Measurements from ENCODE around the gene ARHGEF11.
A peak's percentile ranks its signal among the peaks of the same experiment; 100 is the strongest.
"Not testable (repeated sequence)": the region's sequence is repeated elsewhere in the genome, so short reads cannot be mapped to it uniquely, and the experiment has no call there.

ARHGEF11 gene

DNA sequence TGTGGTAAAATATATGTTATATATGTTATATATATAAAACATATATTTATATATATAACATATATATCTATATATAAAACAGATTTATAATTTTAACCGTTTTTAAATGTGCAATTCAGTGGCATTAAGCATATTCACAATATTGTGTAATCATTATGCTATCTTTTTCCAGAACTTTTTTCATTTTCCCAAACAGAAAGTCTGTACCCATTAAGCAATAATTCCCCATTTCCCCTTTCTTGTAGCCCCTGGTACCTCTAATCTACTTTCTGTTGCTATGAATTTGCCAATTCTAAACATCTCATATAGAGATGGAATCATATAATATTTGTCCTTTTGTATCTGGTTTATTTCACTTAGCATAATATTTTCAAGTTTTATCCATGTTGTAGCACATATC is 10.7 kb upstream of the ARHGEF11 start:
- in situ Hi-C loops (cut with MboI; ENCODE audit: low pct_unique_long_range_greater_than_20kb, low sequenced_read_pairs), result no loop called here

DNA sequence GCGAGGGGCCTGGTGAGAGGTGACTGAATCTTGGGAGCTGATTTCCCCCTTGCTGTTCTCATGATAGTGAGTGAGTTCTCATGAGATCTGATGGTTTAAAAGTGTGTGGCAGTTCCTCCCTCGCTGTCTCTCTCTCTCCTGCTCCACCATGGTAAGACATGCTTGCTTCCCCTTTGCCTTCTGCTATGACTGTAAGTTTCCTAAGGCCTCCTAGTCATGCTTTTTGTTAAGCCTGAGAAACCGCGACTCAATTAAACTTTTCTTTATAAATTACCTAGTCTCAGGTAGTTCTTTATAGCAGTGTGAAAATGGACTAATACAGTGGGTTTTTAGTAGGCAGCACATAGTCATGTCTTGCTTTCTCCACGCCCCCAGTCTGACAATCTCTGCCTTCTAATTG is 10.2 kb upstream of the ARHGEF11 start:
- in situ Hi-C loops (cut with MboI; ENCODE audit: low pct_unique_long_range_greater_than_20kb, low sequenced_read_pairs), result not testable (repeated sequence)
- DNase-seq, result peak; percentile 25

More for the DNA sequence above, 10.7 kb upstream of the ARHGEF11 start:
- no peak for DNase-seq

DNA sequence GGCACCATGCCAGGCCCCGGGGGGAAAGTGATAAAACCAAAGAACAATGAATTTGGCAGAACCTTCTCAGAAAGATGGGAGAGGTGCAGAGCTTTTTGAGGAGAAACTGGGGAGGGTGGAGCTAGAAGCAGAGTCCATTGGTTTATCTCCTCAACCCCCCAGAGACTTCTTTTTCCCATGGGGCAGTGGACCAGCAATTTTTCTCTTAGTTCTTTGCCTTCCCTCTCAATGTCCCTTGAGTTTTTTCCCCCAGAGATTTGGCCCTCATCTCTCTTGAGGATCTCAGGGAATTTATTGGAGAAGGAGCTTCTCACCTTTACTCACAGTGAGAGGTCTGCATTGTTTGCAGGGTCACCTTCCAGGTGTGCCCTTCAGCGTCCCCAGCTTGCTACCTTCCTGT is 5.3 kb upstream of the ARHGEF11 start:
- in situ Hi-C loops (cut with MboI; ENCODE audit: low pct_unique_long_range_greater_than_20kb, low sequenced_read_pairs), result no loop called here
- no peak for DNase-seq

DNA sequence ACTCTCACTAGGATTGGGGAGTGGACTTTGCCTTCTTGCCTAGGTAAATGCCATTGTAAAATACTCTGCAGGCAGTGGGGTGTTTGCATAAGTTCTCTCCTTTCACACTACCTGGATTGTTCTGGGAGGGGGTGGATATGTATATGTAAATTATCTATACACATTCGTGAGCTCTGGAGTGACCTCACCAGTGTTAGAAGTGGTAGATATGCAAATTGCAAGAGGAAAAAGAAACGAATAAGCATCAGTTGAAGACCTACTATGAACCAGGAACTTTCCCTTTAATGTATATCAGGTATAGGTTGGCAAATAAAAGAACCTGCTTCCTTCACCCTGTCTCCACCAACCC is 1.5 kb upstream of the ARHGEF11 start:
- in situ Hi-C loops (cut with MboI; ENCODE audit: low pct_unique_long_range_greater_than_20kb, low sequenced_read_pairs), result no loop called here
- no peak for DNase-seq

DNA sequence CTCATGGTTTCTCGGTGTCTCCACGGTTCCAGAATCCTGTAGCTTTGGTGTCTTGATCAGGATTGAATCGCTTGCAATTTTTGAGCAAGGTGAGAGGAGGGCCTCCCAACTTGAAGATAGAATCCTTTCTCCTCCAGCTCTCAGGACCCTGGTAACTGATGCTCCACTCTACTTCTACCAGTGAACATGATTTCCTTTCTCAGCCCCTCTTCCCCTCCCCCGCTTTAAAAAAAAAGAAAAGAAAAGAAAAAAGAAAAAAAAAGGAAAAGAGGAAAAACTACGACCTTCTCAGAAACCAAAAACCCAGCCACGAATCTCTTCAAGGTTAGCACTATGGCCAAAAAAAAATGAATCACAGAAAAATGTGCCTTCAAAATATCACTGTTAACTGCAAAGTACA is 1.2 kb downstream of the ARHGEF11 start:
- no peak for DNase-seq
- in situ Hi-C loops (cut with MboI; ENCODE audit: low pct_unique_long_range_greater_than_20kb, low sequenced_read_pairs), result no loop called here

DNA sequence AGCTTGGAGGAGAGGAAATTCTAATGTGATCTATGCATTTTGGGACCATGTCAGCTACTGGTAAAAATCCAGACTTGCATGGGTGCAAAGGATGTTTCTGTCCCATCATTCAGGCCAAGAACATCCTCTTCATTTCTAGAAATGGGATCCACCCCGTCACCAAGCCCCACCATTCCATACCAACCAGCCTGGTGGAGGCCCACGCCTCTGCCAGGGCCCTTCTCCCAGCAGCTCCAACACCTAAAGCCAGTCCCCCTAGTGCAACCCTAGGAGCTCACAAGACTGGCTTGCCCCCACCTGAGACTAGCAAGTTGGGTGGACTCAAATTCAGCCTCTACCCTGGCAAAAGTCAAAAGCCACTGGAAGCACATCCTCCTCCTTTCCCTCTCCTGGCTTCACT is 1.9 kb downstream of the ARHGEF11 start:
- DNase-seq, result no peak

DNA sequence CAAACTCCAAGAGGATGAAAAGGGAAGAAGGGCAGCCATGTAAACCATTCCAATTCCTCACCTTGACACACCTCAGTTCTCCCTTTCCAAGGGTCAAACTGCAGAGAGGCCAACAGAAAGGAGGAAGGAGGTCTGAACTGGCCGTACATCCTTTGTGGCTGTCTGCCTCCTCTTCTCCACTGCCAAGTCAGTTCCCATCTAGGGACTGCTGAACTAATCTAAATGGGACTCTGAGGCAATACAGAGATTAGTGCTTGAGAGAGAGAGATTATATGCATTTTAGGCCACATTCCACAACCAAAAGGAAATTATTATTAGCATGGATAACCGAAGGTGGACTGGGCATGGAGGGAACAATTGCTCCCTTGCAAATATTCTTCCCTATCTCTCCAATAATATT is 2.7 kb downstream of the ARHGEF11 start:
- in situ Hi-C loops (cut with MboI; ENCODE audit: low pct_unique_long_range_greater_than_20kb, low sequenced_read_pairs), result no loop called here
- no peak for DNase-seq

More for the DNA sequence above, 1.9 kb downstream of the ARHGEF11 start:
- in situ Hi-C loops (cut with MboI; ENCODE audit: low pct_unique_long_range_greater_than_20kb, low sequenced_read_pairs), result no loop called here

DNA sequence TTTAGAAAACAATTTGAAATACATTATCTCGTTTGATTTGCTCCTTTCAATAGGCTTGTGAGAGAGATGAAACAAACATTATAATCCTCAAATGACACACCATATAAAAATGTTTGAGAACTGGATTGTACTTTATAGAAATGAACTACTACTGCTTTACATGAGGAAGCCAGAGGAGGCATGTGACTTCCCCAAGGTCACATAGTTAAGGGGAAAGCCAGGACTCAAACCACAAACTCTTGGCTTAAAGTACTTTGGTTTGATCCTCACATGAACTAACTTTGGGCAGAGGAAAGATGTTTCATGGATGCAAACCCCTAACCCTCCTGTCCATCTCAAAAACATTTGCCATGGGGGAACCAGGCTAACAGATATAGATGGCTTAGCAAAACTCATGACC is 4.7 kb downstream of the ARHGEF11 start:
- DNase-seq, result no peak
- in situ Hi-C loops (cut with MboI; ENCODE audit: low pct_unique_long_range_greater_than_20kb, low sequenced_read_pairs), result no loop called here

DNA sequence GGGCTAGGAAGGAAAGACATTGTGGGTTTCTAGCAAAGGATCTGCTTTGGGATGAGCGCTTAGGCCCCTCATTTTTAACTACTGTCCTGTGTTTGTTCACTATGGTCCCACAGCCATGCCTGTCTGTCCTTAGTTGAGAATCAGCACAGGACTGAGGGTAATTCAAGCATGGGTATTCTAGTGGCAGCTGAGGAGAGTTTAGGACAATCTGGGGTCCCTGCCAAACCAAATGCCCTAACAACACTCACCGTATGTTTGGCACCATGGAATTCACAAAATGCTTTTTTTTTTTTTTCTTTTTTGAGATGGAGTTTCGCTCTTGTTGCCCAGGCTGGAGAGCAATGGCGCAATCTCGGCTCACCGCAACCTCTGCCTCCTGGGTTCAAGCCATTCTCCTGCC is 10.4 kb downstream of the ARHGEF11 start:
- DNase-seq, result no peak
- in situ Hi-C loops (cut with MboI; ENCODE audit: low pct_unique_long_range_greater_than_20kb, low sequenced_read_pairs), result no loop called here

DNA sequence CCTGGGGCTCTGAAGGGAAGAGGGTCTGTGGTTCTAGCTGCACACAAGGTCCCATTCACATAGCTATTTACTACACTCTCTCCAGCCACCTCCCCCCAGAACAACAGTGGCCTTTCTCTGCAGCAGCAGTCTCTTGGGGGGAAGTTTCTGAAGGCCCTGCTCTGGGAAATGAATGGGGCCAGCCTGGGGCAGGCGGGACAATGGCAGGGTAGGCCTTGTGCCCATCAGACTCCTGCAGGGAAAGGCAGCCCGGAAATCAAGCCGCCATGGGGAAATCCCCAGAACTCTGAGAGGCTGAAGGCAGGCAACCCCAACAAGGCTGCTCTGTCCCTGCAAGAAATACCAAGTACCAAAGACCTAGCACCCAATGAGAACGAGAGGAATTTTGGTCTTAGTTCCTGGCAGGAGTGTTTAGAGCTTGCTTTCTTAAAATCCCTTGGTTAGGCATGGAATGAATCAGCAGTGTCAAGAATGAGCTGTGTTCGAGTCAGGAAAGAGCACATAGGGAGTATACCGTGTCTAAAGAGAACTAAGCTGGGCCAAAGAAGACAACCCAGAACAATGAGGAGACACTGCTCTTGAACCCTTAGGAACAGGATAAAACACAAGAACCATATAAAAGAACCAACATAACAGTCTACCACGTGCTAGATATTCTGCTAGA is 11.3 kb downstream of the ARHGEF11 start:
- in situ Hi-C loops (cut with MboI; ENCODE audit: low pct_unique_long_range_greater_than_20kb, low sequenced_read_pairs), result no loop called here

DNA sequence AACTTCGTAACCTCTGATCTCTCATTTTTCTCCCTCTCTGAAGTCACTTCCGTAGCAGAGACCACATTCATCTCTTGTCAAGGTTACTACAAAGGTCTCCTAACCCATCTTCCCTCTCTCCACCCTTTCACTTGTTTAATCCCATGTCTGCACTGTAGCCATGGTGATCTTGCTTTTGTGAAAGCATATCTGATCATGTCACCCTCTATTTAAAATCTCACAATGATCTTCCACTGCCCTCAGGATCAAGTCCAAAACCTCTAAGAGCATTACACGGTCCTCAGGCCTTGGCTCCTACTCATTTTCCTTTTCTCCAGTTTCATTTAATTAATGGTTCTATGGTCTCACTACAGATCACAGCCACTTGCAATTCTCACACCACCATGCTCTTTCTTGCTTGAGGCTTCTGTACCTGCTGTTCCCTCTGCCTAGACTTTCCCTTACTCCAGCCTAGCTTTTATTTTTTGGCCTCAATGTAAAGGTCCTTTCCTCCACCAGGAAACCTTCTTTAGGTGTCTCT is 12.1 kb downstream of the ARHGEF11 start:
- in situ Hi-C loops (cut with MboI; ENCODE audit: low pct_unique_long_range_greater_than_20kb, low sequenced_read_pairs), result no loop called here

More for the DNA sequence above, 11.3 kb downstream of the ARHGEF11 start:
- DNase-seq, result no peak

DNA sequence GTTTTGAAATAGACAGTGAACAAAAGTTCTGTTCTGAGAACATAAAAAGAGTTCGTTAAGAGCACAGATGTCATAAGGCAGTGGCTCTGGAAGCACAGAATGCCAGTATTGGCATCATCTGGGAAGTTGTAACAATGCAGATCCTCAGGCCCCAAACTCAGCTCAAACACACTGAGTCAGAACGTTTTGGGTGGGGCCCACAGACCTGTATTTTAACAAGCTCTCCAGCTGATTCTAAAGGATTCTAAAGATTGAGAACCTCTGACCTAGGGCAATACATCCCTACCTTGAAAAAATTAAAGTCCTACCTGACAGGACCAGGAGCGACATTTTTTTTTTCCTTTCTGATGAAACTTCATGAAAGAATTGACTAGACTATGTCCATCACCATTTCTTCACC is 13.2 kb downstream of the ARHGEF11 start:
- DNase-seq, result no peak
- in situ Hi-C loops (cut with MboI; ENCODE audit: low pct_unique_long_range_greater_than_20kb, low sequenced_read_pairs), result no loop called here

More for the DNA sequence above, 12.1 kb downstream of the ARHGEF11 start:
- DNase-seq, result no peak

DNA sequence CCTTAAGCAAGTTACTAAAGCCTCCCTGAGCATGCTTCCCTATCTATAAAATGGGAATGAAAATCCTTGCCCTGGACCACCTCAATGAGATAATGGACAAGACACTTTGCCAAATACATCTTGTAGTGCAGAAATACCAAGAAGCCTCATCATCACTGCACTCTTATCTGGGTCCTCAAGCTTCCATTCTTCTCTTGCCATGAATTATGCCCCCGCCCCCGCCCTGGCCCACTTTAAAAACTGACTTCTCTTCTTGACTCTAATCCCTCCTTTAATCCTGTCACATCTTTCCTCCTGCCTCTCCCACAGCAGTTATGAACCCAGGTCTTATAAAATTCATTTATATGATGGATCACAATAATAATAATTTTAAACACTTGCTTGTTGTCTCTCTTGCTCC is 14.8 kb downstream of the ARHGEF11 start:
- DNase-seq, result no peak
- in situ Hi-C loops (cut with MboI; ENCODE audit: low pct_unique_long_range_greater_than_20kb, low sequenced_read_pairs), result no loop called here

DNA sequence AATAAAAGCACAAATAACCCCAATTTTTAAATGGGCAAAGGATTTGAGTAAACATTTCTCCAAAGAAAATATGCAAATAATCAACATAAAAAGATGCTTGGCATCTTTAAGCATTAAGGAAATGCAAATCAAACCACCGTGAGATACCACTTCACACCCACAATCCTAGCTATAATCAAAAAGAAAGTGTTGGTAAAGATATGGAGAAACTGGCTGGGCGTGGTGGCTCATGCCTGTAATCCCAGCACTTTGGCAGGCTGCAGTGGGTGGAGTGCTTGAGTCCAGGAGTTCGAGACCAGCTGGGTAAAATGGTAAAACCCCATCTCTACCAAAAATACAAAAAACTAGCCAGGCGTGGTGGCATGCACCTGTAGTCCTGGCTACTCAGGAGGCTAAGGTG is 16.9 kb downstream of the ARHGEF11 start:
- no peak for DNase-seq
- in situ Hi-C loops (cut with MboI; ENCODE audit: low pct_unique_long_range_greater_than_20kb, low sequenced_read_pairs), result no loop called here

DNA sequence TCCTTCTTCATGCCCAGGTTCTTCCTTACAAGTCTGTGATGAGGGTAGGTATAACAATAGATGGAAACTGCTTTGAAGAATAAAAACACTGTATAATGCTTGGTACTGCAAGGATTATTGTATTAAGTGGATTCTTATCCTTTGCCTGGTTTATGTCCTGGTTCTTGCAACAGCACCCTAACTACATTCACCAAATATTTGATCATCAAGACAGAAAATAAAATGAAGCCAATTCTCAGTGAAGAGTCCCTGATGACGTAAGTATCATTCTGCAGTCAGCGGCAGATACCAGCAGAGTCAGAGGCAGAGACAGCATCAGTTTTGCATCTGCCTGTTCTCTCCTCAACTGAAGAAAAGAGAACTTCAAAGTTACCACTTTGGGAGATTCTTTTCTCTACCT is 19.7 kb downstream of the ARHGEF11 start:
- in situ Hi-C loops (cut with MboI; ENCODE audit: low pct_unique_long_range_greater_than_20kb, low sequenced_read_pairs), result no loop called here
- DNase-seq, result no peak

DNA sequence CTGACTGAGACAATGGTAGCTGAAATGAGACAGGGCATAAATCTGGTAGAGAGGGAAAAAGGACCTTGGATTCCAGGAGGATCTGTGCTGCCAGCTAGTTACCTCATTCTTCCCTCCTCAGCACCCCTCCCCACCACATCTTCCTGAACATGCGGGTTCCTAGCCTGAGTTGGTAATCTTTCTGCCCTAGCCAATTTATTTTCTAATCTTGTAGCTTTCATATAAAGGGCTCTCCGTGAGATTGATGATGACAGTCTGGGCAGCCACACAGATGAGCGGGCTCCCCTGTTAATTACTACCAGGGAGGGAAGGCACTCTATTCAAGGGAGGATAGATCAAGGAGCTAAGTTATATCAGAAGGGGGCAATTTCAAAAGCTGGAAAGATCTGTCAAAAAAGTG is 20.2 kb downstream of the ARHGEF11 start:
- in situ Hi-C loops (cut with MboI; ENCODE audit: low pct_unique_long_range_greater_than_20kb, low sequenced_read_pairs), result no loop called here

DNA sequence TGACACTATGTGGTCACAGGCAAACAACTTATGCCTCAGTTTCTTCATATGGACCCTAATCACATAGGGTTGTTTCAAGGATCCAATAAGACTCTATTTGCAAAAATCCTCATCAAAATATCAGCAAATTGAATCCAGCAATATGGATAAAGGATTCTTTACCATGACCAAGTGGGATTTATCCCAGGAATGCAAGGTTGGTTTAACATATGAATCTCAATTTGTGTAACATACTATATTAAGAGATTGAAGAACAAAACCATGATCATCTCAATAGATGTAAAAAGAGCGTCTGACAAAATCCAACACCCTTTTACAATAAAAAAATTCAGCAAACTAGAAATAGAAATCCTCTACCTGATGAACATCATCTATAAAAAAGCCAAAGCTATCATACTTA is 23.9 kb downstream of the ARHGEF11 start:
- no peak for DNase-seq
- in situ Hi-C loops (cut with MboI; ENCODE audit: low pct_unique_long_range_greater_than_20kb, low sequenced_read_pairs), result no loop called here

More for the DNA sequence above, 20.2 kb downstream of the ARHGEF11 start:
- DNase-seq, result no peak

DNA sequence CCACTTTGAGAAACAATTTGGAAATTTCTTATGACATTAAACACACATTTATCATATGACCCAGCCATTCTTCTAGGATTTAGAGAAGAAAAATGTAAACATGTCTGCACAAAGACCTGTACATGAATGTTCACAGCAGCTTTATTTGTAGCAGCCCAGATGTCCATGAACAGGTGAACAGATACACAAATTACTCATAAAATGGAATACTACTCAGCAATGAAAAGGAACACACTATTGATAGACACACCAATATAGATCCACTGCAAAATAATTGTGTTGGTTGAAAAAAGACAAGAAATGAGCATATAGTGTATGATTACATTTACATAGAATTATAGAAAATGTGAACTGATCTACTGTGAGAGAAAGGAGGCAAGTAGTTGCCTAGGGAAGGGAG is 26.1 kb downstream of the ARHGEF11 start:
- DNase-seq, result no peak
- in situ Hi-C loops (cut with MboI; ENCODE audit: low pct_unique_long_range_greater_than_20kb, low sequenced_read_pairs), result no loop called here

DNA sequence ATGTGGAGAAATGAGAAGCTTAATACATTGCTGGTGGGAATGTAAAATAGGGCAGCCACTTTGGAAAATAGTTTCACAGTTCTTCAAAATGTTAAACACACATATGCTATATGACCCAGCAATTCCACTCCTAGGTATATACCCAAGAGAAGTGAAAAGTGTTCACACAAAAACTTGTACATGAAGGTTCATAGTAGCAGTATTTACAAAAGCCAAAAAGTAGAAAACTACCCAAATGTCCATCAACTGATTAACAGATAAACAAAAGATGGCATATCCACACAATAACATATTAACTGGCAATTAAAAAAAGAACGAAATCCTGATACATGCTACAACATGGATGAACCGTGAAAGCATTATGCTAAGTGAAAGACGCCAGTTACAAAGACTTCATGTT is 33.7 kb downstream of the ARHGEF11 start:
- in situ Hi-C loops (cut with MboI; ENCODE audit: low pct_unique_long_range_greater_than_20kb, low sequenced_read_pairs), result no loop called here
- no peak for DNase-seq

DNA sequence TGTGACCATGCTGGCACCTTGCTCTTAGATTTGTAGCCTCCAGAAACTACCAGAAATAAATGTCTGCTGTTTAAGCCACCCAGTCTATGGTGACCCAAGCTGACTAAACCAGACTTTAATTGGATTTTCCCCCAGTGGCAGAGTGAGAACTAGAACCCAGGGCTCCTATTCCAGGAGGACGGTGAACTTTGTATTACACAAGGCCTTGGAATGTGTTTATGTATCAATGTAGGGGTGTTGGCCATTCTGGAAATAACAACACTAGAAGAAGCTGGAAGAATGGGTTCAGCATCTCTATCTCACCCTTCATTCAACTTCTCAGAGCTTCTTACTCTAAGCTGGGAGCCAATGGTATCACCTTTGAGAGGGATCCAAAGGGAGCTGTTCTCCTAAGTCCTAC is 37.0 kb downstream of the ARHGEF11 start:
- DNase-seq, result no peak
- in situ Hi-C loops (cut with MboI; ENCODE audit: low pct_unique_long_range_greater_than_20kb, low sequenced_read_pairs), result no loop called here

DNA sequence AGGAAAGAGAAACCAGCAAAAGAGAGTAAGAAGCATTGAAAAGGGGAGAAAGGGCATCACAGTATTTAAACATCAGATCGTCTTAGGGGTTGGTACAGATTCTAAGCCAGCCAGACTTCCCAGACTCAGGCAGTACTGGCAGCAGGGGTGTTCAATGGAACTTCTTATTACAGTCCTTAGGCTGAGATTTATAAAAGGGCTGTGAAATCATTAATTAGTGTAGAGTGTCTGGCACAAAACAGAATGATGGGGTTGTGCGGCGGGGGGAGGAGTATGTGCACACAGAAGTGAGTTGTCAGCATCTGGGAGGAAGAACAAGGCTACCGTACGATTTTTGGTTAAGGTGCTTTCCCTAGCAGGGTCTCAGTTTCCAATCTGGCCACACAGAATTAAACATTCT is 38.2 kb downstream of the ARHGEF11 start:
- DNase-seq, result no peak
- in situ Hi-C loops (cut with MboI; ENCODE audit: low pct_unique_long_range_greater_than_20kb, low sequenced_read_pairs), result no loop called here

All from KBM-7 (cell line).